NCI-H2029 treated with DMSO at 0.1 percent for 48 hours (cell line): ENCODE data around the gene SLC7A10.
"Not testable (repeated sequence)": the region's sequence is repeated elsewhere in the genome, so short reads cannot be mapped to it uniquely, and the experiment has no call there.

Experiments used
- DNase-seq: peaks from one replicate; lab custom pipeline; 2025; lab: John Stamatoyannopoulos, UW

The SLC7A10 gene

GRCh38 chr19:33175886-33176669 lies 49.6 kb downstream of the SLC7A10 start:
- no peak for DNase-seq

GRCh38 chr19:33175156-33175782 lies 50.4 kb downstream of the SLC7A10 start:
- DNase-seq: no peak

GRCh38 chr19:33174186-33174585 lies 51.5 kb downstream of the SLC7A10 start:
- DNase-seq: no peak

GRCh38 chr19:33171916-33172359 lies 53.7 kb downstream of the SLC7A10 start:
- no peak for DNase-seq

GRCh38 chr19:33171222-33171795 lies 54.3 kb downstream of the SLC7A10 start:
- DNase-seq: no peak

- DNase-seq: no peak
Observed at GRCh38 chr19:33168528-33168927, 57.1 kb downstream of the SLC7A10 start.

- no peak for DNase-seq
Observed at GRCh38 chr19:33167438-33167837, 58.2 kb downstream of the SLC7A10 start.

GRCh38 chr19:33166037-33166436 lies 59.6 kb downstream of the SLC7A10 start:
- not testable (repeated sequence) for DNase-seq

- no peak for DNase-seq
Observed at GRCh38 chr19:33163481-33163880, 62.2 kb downstream of the SLC7A10 start.

GRCh38 chr19:33161201-33161600 lies 64.4 kb downstream of the SLC7A10 start:
- DNase-seq: no peak

GRCh38 chr19:33159893-33160292 lies 65.8 kb downstream of the SLC7A10 start:
- no peak for DNase-seq

- DNase-seq: no peak
Observed at GRCh38 chr19:33159149-33159548, 66.5 kb downstream of the SLC7A10 start.
